HepG2 (cell line): ENCODE data around the gene NDUFB10. TPM values are rescaled to one million over a fixed set of nuclear protein-coding genes. Genes with fewer than 3 reads are reported as not detected.
A peak's percentile ranks its signal among the peaks of the same experiment; 100 is the strongest.

Experiments
- AGO2 ChIP-seq: fragments of 200-400 bp; formaldehyde crosslinking; optimal IDR thresholded peaks from 2 replicates; pipeline ENCODE3; 2017; ENCODE audit warnings: mild to moderate bottlenecking, low read depth, low read length, moderate library complexity
- ARNT2 ChIP-seq: sonication (generic); formaldehyde crosslinking; IDR thresholded peaks from 2 replicates; pipeline ENCODE4 v1.8.0; 2022; ENCODE audit warnings: mild to moderate bottlenecking, low read depth, missing genetic modification reagents, moderate library complexity
- ATF1 ChIP-seq: IDR thresholded peaks from 2 replicates; pipeline ENCODE4 v1.6.1; 2016; ENCODE audit warnings: mild to moderate bottlenecking, control low read depth
- EP300 ChIP-seq, 3 experiments: sonication (generic) in 1 of 3; formaldehyde crosslinking in 1 of 3; IDR thresholded peaks; 2 replicates each; pipeline versions ENCODE4 v1.5.1 to v1.6.1; 2011 to 2020; ENCODE audit warnings: low read depth in 2 of 3, low read length in 2 of 3, borderline replicate concordance in 1 of 3, improper control_type of control experiment in 1 of 3, mild to moderate bottlenecking in 1 of 3, missing genetic modification reagents in 1 of 3, moderate library complexity in 1 of 3
- GABPA ChIP-seq, 2 experiments: IDR thresholded peaks; 2 replicates each; pipeline ENCODE4 v1.6.1; 2011 to 2016; ENCODE audit warnings: low read depth in 2 of 2, low read length in 1 of 2, missing biosample characterization in 1 of 2, missing genetic modification characterization in 1 of 2
- HOXA3 ChIP-seq: sonication (generic); formaldehyde crosslinking; IDR thresholded peaks from 2 replicates; pipeline ENCODE4 v1.5.0; 2020; ENCODE audit warnings: missing genetic modification reagents
- NR2F1 ChIP-seq, 2 experiments: fragments of 450-650 bp in 1 of 2; formaldehyde crosslinking in 1 of 2; IDR thresholded peaks; 2 replicates each; pipeline versions ENCODE4 v1.5.0 to v1.6.1; 2016 to 2020; ENCODE audit warnings: mild to moderate bottlenecking in 1 of 2, missing compliant biosample characterization in 1 of 2, missing genetic modification reagents in 1 of 2, moderate library complexity in 1 of 2
- RARA ChIP-seq: IDR thresholded peaks from 2 replicates; pipeline ENCODE4 v1.6.1; 2016; ENCODE audit warnings: missing genetic modification reagents, missing compliant biosample characterization
- RFXANK ChIP-seq: IDR thresholded peaks from 2 replicates; pipeline ENCODE4 v1.6.1; 2016
- SPEN ChIP-seq: sonication (generic); formaldehyde crosslinking; IDR thresholded peaks from 2 replicates; pipeline ENCODE4 v1.5.1; 2020; ENCODE audit warnings: low read depth, mild to moderate bottlenecking, missing genetic modification reagents
- SSRP1 ChIP-seq: IDR thresholded peaks from 2 replicates; pipeline ENCODE4 v1.6.1; 2016; ENCODE audit warnings: control low read depth
- SYNCRIP ChIP-seq: fragments of 200-400 bp; formaldehyde crosslinking; IDR thresholded peaks from 2 replicates; pipeline ENCODE4 v1.6.1; 2018; ENCODE audit warnings: mild to moderate bottlenecking, low read depth, low read length; ENCODE audit not compliant: insufficient read depth
- TBP ChIP-seq: sonication (generic); formaldehyde crosslinking; IDR thresholded peaks from 2 replicates; pipeline ENCODE4 v1.5.0; 2020; ENCODE audit warnings: missing genetic modification reagents
- THAP11 ChIP-seq: IDR thresholded peaks from 2 replicates; pipeline ENCODE4 v1.6.1; 2016; ENCODE audit warnings: missing biosample characterization, missing genetic modification reagents
- XRCC5 ChIP-seq: fragments of 200-400 bp; formaldehyde crosslinking; optimal IDR thresholded peaks from 2 replicates; pipeline ENCODE3; 2017; ENCODE audit warnings: mild to moderate bottlenecking, low read length
- ZBTB3 ChIP-seq: sonication (generic); formaldehyde crosslinking; IDR thresholded peaks from 2 replicates; pipeline ENCODE4 v1.4.0; 2020; ENCODE audit warnings: low read depth, mild to moderate bottlenecking, moderate library complexity, missing genetic modification reagents, borderline replicate concordance
- ZBTB7B ChIP-seq: sonication (generic); formaldehyde crosslinking; IDR thresholded peaks from 2 replicates; pipeline ENCODE4 v1.4.0; 2020; ENCODE audit warnings: missing genetic modification reagents
- ZFP82 ChIP-seq: sonication (generic); formaldehyde crosslinking; IDR thresholded peaks from 2 replicates; pipeline ENCODE4 v1.5.1; 2020; ENCODE audit warnings: mild to moderate bottlenecking, missing genetic modification reagents, borderline replicate concordance
- ZNF124 ChIP-seq: sonication (generic); formaldehyde crosslinking; IDR thresholded peaks from 2 replicates; pipeline ENCODE4 v1.4.0; 2020; ENCODE audit warnings: missing genetic modification reagents
- ZNF367 ChIP-seq: sonication (generic); formaldehyde crosslinking; IDR thresholded peaks from 2 replicates; pipeline ENCODE4 v1.4.0; 2020; ENCODE audit warnings: missing genetic modification reagents, borderline replicate concordance
- ZNF543 ChIP-seq: sonication (generic); formaldehyde crosslinking; IDR thresholded peaks from 2 replicates; pipeline ENCODE4 v1.4.0; 2020; ENCODE audit warnings: mild to moderate bottlenecking, missing genetic modification reagents
- polyA plus RNA-seq, 8 experiments: library from polyadenylated mRNA; depleted of rRNA in 3 of 8; stranded (reverse) in 7 of 8; unstranded in 1 of 8; fragments of >200 nt; fragmentation: Illumina TruSeq in 4 of 8; extraction: Trizol in 4 of 8; gene quantifications; 2 replicates each; pipeline versions ENCODE4 v1.2.1 to v1.2.3, GENCODE V29; 2011 to 2016; ENCODE audit warnings: low read depth in 4 of 8, missing spikeins in 1 of 8, mixed read lengths in 1 of 8; ENCODE audit not compliant: insufficient read depth in 1 of 8
- total RNA-seq, 5 experiments: library from RNA; depleted of rRNA; stranded (reverse); fragments of >200 nt; fragmentation: Illumina TruSeq; extraction: Trizol; gene quantifications; 2 replicates each; pipeline ENCODE4 v1.2.3, GENCODE V29; 2016; ENCODE audit warnings: low read depth in 1 of 5
- TF ChIP-seq, protein P1 (sequence below): sonication (generic); formaldehyde crosslinking; IDR thresholded peaks from 2 replicates; pipeline ENCODE4 v1.4.0; 2020; ENCODE audit warnings: missing genetic modification reagents
- TF ChIP-seq, protein P2 (sequence below): sonication (generic); formaldehyde crosslinking; IDR thresholded peaks from 2 replicates; pipeline ENCODE4 v1.5.0; 2020; ENCODE audit warnings: missing genetic modification reagents, mild to moderate bottlenecking, borderline replicate concordance
- TF ChIP-seq, protein P3 (sequence below): sonication (generic); formaldehyde crosslinking; IDR thresholded peaks from 2 replicates; pipeline ENCODE4 v1.4.0; 2020; ENCODE audit warnings: missing genetic modification reagents, borderline replicate concordance

NDUFB10 gene
- total and polyA plus RNA-seq, 2 of the 13 experiments (the other 11 are each of a cell fraction or from before 2014, with no cell fraction given): 68.6 to 157 TPM

DNA sequence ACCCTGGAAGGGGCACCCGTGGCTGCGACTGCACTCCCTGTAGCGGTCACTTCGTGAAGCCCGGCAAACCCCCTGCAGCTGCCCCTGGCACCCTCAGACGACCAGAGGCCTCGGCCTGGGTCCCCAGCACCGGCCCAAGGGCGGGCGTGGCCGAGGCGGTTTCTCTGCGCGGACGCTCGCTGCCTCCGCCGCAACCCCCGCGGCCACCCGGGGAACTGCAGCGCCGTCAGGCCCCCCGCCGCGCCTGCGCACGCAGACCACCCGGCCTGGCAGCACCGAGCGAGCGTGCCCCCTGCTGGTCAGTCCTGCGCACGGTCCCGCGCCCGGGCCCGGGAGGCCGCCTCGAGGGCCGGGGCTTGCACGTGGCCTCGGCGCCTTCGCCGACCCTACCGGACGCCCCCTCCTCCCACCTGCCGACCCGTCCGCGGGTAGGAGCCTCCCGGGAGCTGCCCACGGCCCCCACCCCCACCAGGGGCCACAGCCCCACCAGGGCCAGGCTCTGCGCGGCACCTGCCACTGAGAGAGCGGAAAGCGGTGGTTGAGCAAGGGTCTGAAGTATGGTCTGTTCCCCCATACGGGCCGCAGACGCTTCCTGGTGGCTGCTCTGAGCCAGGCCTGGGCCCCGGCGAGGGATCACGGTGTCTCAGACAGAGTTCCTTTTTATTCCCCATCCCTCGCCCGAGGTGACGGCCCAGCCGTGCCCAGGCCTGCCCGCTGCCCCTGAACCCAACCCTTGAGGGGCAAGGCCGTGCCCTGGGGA lies 29.6 kb upstream of the NDUFB10 start (continued):
- TF ChIP-seq ZNF124 (CRISPR knock-in tag): no peak
- no peak for TF ChIP-seq TBP (CRISPR knock-in tag)
- TF ChIP-seq SSRP1 (CRISPR knock-in tag): no peak
- TF ChIP-seq XRCC5: peak; percentile 84
- TF ChIP-seq HOXA3 (CRISPR knock-in tag): peak; percentile 83
- TF ChIP-seq AGO2: no peak
- TF ChIP-seq RFXANK: no peak
- no peak for TF ChIP-seq EP300 (IDR thresholded peaks at IDR 0.05; ENCODE audit: low read depth in 2 of 2, low read length in 2 of 2)
- no peak for TF ChIP-seq EP300 (CRISPR knock-in tag; IDR thresholded peaks at IDR 0.05; ENCODE audit: borderline replicate concordance)
- TF ChIP-seq NR2F1 (CRISPR knock-in tag; IDR thresholded peaks at IDR 0.05): no peak
- peak; percentile 55; the same call in 1 of the 2 replicates for TF ChIP-seq ZFP82
- TF ChIP-seq GABPA (IDR thresholded peaks at IDR 0.05; ENCODE audit: low read depth, low read length): no peak
- no peak for TF ChIP-seq GABPA (CRISPR knock-in tag; IDR thresholded peaks at IDR 0.05; ENCODE audit: low read depth)
- peak; percentile 98 for TF ChIP-seq ARNT2 (CRISPR knock-in tag)
- TF ChIP-seq, protein P1, sequence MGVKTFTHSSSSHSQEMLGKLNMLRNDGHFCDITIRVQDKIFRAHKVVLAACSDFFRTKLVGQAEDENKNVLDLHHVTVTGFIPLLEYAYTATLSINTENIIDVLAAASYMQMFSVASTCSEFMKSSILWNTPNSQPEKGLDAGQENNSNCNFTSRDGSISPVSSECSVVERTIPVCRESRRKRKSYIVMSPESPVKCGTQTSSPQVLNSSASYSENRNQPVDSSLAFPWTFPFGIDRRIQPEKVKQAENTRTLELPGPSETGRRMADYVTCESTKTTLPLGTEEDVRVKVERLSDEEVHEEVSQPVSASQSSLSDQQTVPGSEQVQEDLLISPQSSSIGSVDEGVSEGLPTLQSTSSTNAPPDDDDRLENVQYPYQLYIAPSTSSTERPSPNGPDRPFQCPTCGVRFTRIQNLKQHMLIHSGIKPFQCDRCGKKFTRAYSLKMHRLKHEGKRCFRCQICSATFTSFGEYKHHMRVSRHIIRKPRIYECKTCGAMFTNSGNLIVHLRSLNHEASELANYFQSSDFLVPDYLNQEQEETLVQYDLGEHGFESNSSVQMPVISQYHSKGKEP (CRISPR knock-in tag): peak; percentile 89
- TF ChIP-seq ZBTB7B (CRISPR knock-in tag): peak; percentile 68; the same call in 1 of the 2 replicates
- no peak for TF ChIP-seq ATF1 (CRISPR knock-in tag)
- TF ChIP-seq SYNCRIP: no peak
- TF ChIP-seq, protein P2, sequence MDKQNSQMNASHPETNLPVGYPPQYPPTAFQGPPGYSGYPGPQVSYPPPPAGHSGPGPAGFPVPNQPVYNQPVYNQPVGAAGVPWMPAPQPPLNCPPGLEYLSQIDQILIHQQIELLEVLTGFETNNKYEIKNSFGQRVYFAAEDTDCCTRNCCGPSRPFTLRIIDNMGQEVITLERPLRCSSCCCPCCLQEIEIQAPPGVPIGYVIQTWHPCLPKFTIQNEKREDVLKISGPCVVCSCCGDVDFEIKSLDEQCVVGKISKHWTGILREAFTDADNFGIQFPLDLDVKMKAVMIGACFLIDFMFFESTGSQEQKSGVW (CRISPR knock-in tag): no peak
- peak; percentile 24; the same call in 1 of the 2 replicates for TF ChIP-seq ZNF367
- peak; percentile 76 for TF ChIP-seq THAP11 (CRISPR knock-in tag)
- TF ChIP-seq, protein P3, sequence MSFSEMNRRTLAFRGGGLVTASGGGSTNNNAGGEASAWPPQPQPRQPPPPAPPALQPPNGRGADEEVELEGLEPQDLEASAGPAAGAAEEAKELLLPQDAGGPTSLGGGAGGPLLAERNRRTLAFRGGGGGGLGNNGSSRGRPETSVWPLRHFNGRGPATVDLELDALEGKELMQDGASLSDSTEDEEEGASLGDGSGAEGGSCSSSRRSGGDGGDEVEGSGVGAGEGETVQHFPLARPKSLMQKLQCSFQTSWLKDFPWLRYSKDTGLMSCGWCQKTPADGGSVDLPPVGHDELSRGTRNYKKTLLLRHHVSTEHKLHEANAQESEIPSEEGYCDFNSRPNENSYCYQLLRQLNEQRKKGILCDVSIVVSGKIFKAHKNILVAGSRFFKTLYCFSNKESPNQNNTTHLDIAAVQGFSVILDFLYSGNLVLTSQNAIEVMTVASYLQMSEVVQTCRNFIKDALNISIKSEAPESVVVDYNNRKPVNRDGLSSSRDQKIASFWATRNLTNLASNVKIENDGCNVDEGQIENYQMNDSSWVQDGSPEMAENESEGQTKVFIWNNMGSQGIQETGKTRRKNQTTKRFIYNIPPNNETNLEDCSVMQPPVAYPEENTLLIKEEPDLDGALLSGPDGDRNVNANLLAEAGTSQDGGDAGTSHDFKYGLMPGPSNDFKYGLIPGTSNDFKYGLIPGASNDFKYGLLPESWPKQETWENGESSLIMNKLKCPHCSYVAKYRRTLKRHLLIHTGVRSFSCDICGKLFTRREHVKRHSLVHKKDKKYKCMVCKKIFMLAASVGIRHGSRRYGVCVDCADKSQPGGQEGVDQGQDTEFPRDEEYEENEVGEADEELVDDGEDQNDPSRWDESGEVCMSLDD (CRISPR knock-in tag): no peak
- peak; percentile 85; the same call in 1 of the 2 replicates for TF ChIP-seq ZNF543 (CRISPR knock-in tag)
- TF ChIP-seq SPEN (CRISPR knock-in tag): peak; percentile 87
- TF ChIP-seq ZBTB3 (CRISPR knock-in tag): peak; percentile 70; the same call in 1 of the 2 replicates
- TF ChIP-seq RARA: peak; percentile 43; the same call in 1 of the 2 replicates
